SH-SY5Y (cell line): ENCODE results near the gene RBM4B.

Experiments
- GATA2 ChIP-seq: IDR thresholded peaks from 2 replicates; pipeline ENCODE4 v1.6.1; 2011; ENCODE audit warnings: mild to moderate bottlenecking, low read depth, low read length
- GATA3 ChIP-seq: IDR thresholded peaks from 2 replicates; pipeline ENCODE4 v1.6.1; 2011; ENCODE audit warnings: low read depth, mild to moderate bottlenecking, low read length, moderate library complexity

The RBM4B gene

GRCh38 chr11:66685276-66686099 lies 7.8 kb upstream of the RBM4B start:
- TF ChIP-seq GATA3, result no peak
- TF ChIP-seq GATA2, result no peak

DNA sequence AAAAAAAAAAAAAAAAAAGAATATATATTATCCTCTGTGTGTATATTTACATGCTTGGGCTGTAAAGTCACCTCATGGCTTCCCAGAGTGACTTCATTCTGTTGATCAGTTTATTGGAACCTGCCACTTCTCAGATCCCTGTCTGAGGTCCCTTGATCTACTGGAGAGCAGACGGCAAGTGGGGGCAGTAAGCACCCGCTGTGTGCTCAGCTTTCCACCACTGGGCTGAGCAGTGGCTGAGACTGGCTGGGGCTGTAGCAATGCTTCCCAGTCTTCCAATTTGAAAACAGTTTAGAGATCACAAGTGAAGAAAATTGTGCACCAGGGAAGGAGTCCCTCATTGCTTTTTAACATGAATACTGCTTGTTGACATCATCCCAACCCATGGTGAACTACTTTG lies 6.9 kb upstream of the RBM4B start:
- no peak for TF ChIP-seq GATA2
- TF ChIP-seq GATA3, result no peak

DNA sequence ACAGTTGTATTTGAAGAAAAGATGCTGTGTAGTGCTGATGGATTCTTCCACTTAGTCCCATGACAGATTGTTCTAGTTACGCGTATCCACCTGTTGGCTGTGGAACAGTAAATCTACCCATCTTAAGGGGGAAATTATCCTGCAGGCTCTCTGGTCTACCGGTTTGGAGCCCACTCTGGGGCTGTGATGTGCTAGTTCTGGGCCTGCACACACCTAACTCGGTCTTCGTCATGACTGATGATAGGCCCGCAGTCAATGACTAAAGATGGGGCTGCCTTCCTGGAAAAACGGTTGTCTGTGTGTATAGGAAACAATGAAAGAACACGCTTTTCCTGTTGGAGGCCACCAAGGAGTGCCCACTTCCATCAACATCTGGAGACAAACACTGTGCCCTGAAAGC lies 6.2 kb upstream of the RBM4B start:
- TF ChIP-seq GATA3 (no peak), GATA2 (no peak)

GRCh38 chr11:66680966-66681645 lies 3.4 kb upstream of the RBM4B start:
- TF ChIP-seq GATA3 (no peak), GATA2 (no peak)

- TF ChIP-seq GATA3, result no peak
- TF ChIP-seq GATA2, result no peak
These were observed 622 bp downstream of the RBM4B start for GRCh38 chr11:66676931-66677598.

- no peak for TF ChIP-seq GATA2
- TF ChIP-seq GATA3, result no peak
These were observed 1.3 kb downstream of the RBM4B start for GRCh38 chr11:66676282-66676919.

DNA sequence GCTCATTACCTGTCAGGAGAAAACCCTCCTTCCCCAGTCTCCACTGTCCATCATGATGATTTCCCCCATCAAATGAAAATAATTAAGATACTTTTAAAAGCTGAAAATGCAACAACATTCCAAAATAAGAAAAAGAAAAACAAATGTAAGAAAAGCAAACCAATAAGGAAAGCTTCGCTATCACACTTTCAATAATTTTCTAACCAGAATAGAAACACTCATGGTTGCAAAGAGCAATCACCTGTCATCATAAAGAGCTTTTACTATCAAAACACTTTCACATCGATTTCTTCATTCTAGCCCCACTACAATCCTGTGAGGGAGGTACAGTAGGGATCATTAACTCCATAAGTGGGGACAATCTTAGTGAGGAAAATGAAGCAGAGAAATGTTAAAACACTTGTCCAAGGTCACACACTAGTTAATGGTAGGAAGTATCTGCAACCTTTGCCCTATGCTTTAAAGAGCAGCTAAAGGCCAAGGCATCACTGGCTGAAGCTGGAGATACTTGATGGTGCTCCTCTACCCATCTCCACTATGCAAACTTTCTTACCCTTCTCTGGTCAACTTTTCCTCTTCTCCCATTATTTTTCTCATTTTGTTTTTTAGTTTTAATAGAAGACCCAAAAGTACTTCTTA lies 2.6 kb downstream of the RBM4B start:
- no peak for TF ChIP-seq GATA2
- TF ChIP-seq GATA3, result no peak

DNA sequence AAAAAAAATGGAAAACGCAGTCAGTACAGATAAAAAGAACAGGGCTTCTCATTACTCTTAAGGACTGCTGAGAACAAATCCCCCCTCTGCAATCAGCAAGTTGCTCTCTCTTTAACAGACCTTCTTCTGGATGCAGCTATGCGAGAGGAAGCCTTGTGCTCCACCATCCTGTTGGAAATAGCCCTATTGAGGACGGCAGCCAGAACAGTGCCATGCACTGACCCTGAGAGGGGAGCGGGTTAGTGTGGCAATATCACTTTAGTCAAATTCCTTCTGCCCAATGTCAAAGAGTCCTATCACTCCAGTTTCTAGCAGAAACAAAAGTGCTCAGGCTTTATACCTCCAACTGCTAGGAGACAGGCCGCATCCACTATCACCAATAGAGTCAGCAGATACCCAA lies 6.9 kb downstream of the RBM4B start:
- TF ChIP-seq GATA2, result no peak
- no peak for TF ChIP-seq GATA3

- TF ChIP-seq GATA2 (no peak), GATA3 (no peak)
These were observed 12.3 kb downstream of the RBM4B start for GRCh38 chr11:66665369-66665768.

GRCh38 chr11:66663741-66664296 lies 13.9 kb downstream of the RBM4B start:
- no peak for TF ChIP-seq GATA3
- no peak for TF ChIP-seq GATA2

GRCh38 chr11:66659763-66660162 lies 17.9 kb downstream of the RBM4B start:
- TF ChIP-seq GATA3, result no peak
- TF ChIP-seq GATA2, result no peak

DNA sequence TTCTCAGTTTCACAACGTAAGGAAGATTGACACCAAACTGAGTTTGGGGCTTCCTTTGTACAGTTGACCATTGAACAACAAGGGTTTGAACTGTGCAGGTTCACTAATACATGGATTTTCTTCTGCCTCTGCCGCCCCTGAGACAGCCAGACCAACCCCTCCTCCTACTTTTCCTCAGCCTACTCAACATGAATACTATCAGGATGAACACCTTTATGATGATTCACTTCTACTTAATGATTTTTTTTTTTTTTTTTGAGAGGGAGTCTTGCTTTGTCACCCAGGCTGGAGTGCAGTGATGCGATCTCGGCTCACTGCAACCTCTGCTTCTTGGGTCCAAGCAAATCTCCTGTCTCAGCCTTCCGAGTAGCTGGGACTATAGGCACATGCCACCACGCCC lies 24.6 kb downstream of the RBM4B start:
- TF ChIP-seq GATA3 (no peak), GATA2 (no peak)

- TF ChIP-seq GATA2 (no peak), GATA3 (no peak)
These were observed 25.0 kb downstream of the RBM4B start for GRCh38 chr11:66652651-66653050.

- TF ChIP-seq GATA3, result no peak
- TF ChIP-seq GATA2, result no peak
These were observed 26.7 kb downstream of the RBM4B start for GRCh38 chr11:66651016-66651415.
